Mucosa of rectum (tissue), 2 donors: ENCODE measurements around the gene MAP3K3.

ENCODE experiments used
- H3K27ac ChIP-seq, 2 donors: one replicate each; pipeline ENCODE4 v1.7.0; 2013; ENCODE audit warnings: inconsistent platforms in 2 of 2, low read depth in 2 of 2, low read length in 2 of 2
- H3K27me3 ChIP-seq, 2 donors: one replicate each; pipeline ENCODE4 v1.7.0; 2013; ENCODE audit warnings: low read length in 2 of 2; ENCODE audit not compliant: control insufficient read depth in 2 of 2, insufficient read depth in 2 of 2
- H3K36me3 ChIP-seq, 2 donors: one replicate each; pipeline ENCODE4 v1.7.0; 2013; ENCODE audit warnings: low read length in 2 of 2; ENCODE audit not compliant: control insufficient read depth in 2 of 2, insufficient read depth in 2 of 2
- H3K4me1 ChIP-seq, 2 donors: one replicate each; pipeline ENCODE4 v1.7.0; 2013; ENCODE audit warnings: low read length in 2 of 2, mild to moderate bottlenecking in 1 of 2; ENCODE audit not compliant: control insufficient read depth in 2 of 2, insufficient read depth in 2 of 2
- H3K4me3 ChIP-seq, 2 donors: one replicate each; pipeline ENCODE4 v1.7.0; 2013; ENCODE audit warnings: low read length in 2 of 2
- H3K9ac ChIP-seq, 2 donors: one replicate each; pipeline ENCODE4 v1.7.0; 2013; ENCODE audit warnings: low read length in 2 of 2, low read depth in 1 of 2, mild to moderate bottlenecking in 1 of 2
- H3K9me3 ChIP-seq, 2 donors: one replicate each; pipeline ENCODE4 v1.7.0; 2013; ENCODE audit warnings: low read length in 2 of 2; ENCODE audit not compliant: control insufficient read depth in 2 of 2
- donor health status: healthy.
- donor health status: Normal muscosa, but diverticular disease.

MAP3K3 gene

GRCh38 chr17:63689479-63689878, 67.3 kb downstream of the MAP3K3 start:
- Histone ChIP-seq H3K36me3 (peaks cover 62% of the 10 kb centered on the region in 2 donors), H3K4me1 (no peaks in the 10 kb centered on the region)

DNA sequence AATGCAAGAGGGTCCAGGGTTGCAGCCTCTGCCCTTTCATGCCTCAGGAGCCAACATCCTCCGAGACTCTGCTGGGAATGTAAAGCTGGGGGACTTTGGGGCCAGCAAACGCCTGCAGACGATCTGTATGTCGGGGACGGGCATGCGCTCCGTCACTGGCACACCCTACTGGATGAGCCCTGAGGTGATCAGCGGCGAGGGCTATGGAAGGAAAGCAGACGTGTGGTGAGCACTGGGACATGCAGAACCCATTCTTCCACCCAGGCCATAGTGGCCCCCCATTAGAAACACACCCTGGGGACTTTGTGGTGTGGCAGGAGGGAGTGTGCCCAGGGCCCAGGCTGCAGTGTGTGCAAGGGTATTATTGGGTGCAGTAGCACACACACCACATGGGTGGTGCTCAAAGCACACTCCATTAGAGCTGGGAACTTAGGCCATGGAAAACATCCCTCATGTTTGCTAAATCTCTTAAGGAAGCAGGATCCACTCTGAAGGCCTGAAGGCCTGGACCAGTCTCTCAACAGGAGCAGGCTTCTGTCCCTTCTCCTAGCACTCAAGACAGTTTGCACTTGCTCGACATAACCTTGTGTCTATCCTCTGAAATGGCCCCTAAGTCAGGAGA, 70.1 kb downstream of the MAP3K3 start:
- Histone ChIP-seq H3K4me3 (no peak overlapping the region), H3K27me3 (no peaks in the 10 kb centered on the region), H3K4me1 (peaks cover under 1 to 7% of the 10 kb centered on the region in 2 donors), H3K9ac (no peak overlapping the region), H3K36me3 (peaks cover 57 to 58% of the 10 kb centered on the region in 2 donors), H3K27ac (no peak overlapping the region), H3K9me3 (no peaks in the 10 kb centered on the region)

More at GRCh38 chr17:63689479-63689878, 67.3 kb downstream of the MAP3K3 start:
- H3K27ac ChIP-seq: no peak overlapping the region
- H3K9ac ChIP-seq: no peak overlapping the region
- H3K27me3 ChIP-seq: no peaks in the 10 kb centered on the region
- no peak overlapping the region for H3K4me3 ChIP-seq
- no peaks in the 10 kb centered on the region for H3K9me3 ChIP-seq

- no peaks in the 10 kb centered on the region for H3K9me3 ChIP-seq
- H3K36me3 ChIP-seq: peaks cover 50 to 55% of the 10 kb centered on the region in 2 donors
- no peak overlapping the region for H3K27ac ChIP-seq
- peaks cover 11 to 12% of the 10 kb centered on the region in 2 donors for H3K4me1 ChIP-seq
- no peak overlapping the region for H3K9ac ChIP-seq
- no peaks in the 10 kb centered on the region for H3K27me3 ChIP-seq
- H3K4me3 ChIP-seq: no peak overlapping the region
Measured at GRCh38 chr17:63693411-63694113, 71.3 kb downstream of the MAP3K3 start.

DNA sequence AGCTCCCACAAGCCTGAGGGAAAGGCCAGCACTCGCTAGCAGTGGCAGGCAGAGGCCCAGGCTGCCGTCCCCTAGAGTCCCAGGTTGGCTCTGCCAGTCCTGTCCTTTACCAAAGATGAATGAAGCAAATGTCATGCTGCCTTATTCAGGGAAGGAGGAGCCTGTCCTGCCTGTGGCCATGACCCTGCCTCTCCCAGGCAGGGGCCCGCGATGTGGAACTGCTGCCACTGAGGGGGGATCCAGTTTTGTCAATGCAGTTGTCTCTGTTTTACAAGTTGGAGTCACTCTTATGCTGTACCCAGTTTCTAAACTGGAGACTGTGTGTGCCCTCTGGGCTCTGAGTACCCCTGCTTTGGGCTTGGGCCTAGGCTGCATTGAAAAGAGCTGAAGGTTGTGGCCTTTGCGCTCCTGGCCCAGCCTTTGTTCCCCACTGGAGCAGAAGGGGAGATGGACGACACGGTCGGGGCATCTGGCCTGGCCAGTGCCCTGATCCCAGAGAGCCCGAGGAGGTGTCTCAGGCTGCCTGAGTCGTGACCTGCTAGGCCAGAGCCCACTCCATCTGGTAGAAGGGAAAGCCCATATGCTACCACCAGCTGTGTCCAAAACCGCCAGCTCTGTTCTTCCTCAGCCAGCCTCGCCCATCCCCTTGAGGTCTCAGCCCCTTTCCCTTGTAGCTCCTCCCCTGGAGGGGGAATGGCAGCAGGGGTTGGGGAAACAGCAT, 72.2 kb downstream of the MAP3K3 start:
- H3K9me3 ChIP-seq: no peaks in the 10 kb centered on the region
- H3K27me3 ChIP-seq: no peaks in the 10 kb centered on the region
- H3K27ac ChIP-seq: peak overlapping the region in 1 of 2 donors; percentile 23
- H3K36me3 ChIP-seq: peaks cover 42 to 47% of the 10 kb centered on the region in 2 donors
- H3K4me3 ChIP-seq: no peak overlapping the region
- no peak overlapping the region for H3K9ac ChIP-seq
- H3K4me1 ChIP-seq: peaks cover 11 to 12% of the 10 kb centered on the region in 2 donors

GRCh38 chr17:63694950-63695773, 72.9 kb downstream of the MAP3K3 start:
- Histone ChIP-seq H3K4me3 (no peak overlapping the region), H3K36me3 (peaks cover 36 to 39% of the 10 kb centered on the region in 2 donors), H3K27ac (peak overlapping the region in 1 of 2 donors; percentile 23), H3K9ac (no peak overlapping the region), H3K4me1 (peaks cover 11 to 12% of the 10 kb centered on the region in 2 donors), H3K9me3 (no peaks in the 10 kb centered on the region), H3K27me3 (no peaks in the 10 kb centered on the region)

- Histone ChIP-seq H3K9ac (no peak overlapping the region), H3K9me3 (no peaks in the 10 kb centered on the region), H3K4me1 (peaks cover 11 to 13% of the 10 kb centered on the region in 2 donors), H3K27ac (no peak overlapping the region), H3K27me3 (no peaks in the 10 kb centered on the region), H3K36me3 (peaks cover 29 to 32% of the 10 kb centered on the region in 2 donors), H3K4me3 (no peak overlapping the region)
Measured at GRCh38 chr17:63695889-63696288, 73.7 kb downstream of the MAP3K3 start.

- Histone ChIP-seq H3K36me3 (peaks cover 23 to 26% of the 10 kb centered on the region in 2 donors), H3K4me1 (peaks cover 14 to 19% of the 10 kb centered on the region in 2 donors), H3K27ac (peak overlapping the region in 1 of 2 donors; percentile 80), H3K4me3 (peak overlapping the region in 1 of 2 donors; percentile 67), H3K27me3 (no peaks in the 10 kb centered on the region), H3K9me3 (no peaks in the 10 kb centered on the region), H3K9ac (peak overlapping the region in 1 of 2 donors; percentile 24)
Measured at GRCh38 chr17:63696381-63696961, 74.3 kb downstream of the MAP3K3 start.

GRCh38 chr17:63697341-63698286, 75.4 kb downstream of the MAP3K3 start:
- Histone ChIP-seq H3K4me3 (peak overlapping the region; percentile 60 to 67), H3K9me3 (no peaks in the 10 kb centered on the region), H3K27ac (peak overlapping the region; percentile 18 to 80), H3K4me1 (peaks cover 14 to 19% of the 10 kb centered on the region in 2 donors), H3K27me3 (no peaks in the 10 kb centered on the region), H3K9ac (peak overlapping the region; percentile 24 to 26), H3K36me3 (peaks cover 15 to 16% of the 10 kb centered on the region in 2 donors)
